HG02759 (cell line): ENCODE data around the gene MCCD1.

ENCODE experiments used
- ATAC-seq: cut with Tn5 transposase; IDR thresholded peaks from one replicate; pipeline ENCODE4 v1.9.1; 2021; ENCODE audit warnings: mild to moderate bottlenecking, moderate library complexity; ENCODE audit not compliant: unreplicated experiment

Gene MCCD1

GRCh38 chr6:31510007-31510406 is 18.8 kb upstream of the MCCD1 start:
- ATAC-seq: no peak

- ATAC-seq: no peak
These were observed 15.2 kb upstream of the MCCD1 start for GRCh38 chr6:31513456-31514165.

DNA sequence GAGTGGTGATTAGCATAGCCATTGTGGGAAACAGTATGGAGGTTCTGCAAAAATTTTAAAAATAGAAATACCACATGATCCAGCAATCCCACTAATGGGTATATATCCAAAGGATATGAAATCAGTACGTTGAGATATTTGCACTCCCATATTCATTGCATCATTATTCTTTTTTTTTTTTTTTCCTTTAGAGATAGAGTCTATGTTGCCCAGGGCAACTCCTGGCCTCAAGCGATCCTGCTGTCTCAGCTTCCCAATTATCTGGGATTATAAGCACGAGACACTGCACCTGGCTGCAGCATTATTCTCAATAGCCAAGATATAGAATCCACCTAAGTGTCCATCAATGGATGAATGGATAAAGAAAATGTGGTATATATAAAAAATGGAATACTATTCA is 6.9 kb upstream of the MCCD1 start:
- no peak for ATAC-seq

GRCh38 chr6:31525553-31525931 is 3.2 kb upstream of the MCCD1 start:
- ATAC-seq: no peak

- no peak for ATAC-seq
These were observed 2.7 kb upstream of the MCCD1 start for GRCh38 chr6:31525932-31526591.

GRCh38 chr6:31528307-31528777 is 420 bp upstream of the MCCD1 start:
- ATAC-seq: no peak

DNA sequence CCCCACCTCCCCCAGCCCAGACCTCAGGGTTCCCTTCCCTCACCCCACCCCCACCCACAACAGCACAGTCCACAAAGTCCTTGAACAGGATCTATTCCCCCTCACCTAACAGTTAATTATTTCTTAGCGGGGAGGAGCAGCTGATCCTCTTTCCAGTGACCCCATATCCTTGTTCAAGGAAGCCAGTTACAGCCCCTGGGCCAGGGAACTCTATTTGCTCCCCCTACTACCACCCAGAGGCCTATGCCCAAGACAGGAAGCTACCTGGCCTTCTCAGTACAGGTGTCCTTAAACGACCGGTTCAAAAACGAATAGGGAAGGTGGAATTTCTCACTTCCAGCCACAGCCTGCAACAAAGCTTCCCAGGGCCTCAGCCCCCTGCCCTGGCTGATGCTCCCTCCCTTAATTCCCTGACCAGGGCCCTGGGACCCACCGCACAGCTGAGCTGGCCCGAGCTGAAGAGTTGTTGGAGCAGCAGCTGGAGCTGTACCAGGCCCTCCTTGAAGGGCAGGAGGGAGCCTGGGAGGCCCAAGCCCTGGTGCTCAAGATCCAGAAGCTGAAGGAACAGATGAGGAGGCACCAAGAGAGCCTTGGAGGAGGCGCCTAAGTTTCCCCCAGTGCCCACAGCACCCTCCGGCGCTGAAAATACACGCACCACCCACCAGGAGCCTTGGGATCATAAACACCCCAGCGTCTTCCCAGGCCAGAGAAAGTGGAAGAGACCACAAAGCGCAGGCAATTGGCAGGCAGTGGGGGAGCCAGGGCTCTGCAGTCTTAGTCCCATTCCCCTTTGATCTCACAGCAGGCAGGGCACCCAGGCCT is 778 bp downstream of the MCCD1 start:
- ATAC-seq: no peak

DNA sequence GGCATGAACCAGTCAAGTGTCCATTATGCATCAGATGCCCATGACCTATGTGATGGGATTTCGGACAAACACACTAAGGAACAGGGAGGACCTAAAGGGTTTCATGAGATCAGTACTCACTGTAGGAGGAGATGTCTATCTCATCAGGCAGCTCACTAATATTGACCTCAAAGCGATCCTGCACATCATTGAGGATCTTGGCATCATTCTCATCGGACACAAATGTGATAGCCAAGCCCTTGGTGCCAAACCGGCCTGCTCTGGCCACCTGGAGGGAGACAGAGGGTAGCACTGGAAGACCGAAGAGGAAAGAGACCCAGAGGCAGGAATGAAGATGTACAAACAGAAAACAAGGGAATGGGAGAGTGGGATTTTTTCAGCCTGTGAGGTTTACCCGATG is 1.9 kb downstream of the MCCD1 start:
- no peak for ATAC-seq

- ATAC-seq: no peak
These were observed 2.4 kb downstream of the MCCD1 start for GRCh38 chr6:31531162-31531561.

DNA sequence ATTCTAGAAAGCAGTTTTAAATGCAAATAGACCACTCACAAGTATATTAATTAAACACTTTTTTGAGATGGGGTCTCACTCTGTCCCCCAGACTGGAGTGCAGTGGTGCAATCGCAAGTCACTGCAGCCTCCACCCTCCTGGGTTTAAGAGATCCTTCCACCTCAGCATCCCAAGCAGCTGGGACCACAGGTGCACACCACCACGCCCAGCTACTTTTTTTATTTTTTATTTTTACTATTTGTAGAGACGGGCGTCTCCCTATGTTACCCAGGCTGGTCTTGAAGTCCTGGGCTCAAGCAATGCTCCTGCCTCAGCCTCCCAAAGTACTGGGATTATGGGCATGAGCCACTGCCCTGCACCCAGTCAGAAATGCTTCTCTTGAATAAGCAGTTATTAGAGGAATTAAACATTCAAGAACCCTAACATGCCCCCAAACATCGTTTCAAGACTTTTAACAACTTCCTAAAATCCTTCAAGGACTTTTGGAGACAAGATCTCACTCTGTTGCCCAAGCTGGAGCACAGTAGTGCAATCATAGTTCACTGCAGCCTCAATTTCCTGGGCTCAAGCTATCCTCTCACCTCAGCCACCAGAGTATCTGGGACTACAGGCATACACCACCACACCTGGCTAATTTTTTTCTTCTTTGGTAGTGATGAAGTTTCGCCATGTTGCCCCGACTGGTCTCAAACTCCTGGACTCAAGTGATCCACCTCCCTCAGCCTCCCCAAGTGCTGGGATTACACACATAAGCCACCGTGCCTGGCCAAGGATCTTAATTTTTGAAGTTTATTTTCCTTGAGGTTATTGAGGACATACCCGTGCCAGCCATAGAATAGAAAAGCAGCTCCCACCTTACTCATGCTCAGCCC is 3.2 kb downstream of the MCCD1 start:
- no peak for ATAC-seq

DNA sequence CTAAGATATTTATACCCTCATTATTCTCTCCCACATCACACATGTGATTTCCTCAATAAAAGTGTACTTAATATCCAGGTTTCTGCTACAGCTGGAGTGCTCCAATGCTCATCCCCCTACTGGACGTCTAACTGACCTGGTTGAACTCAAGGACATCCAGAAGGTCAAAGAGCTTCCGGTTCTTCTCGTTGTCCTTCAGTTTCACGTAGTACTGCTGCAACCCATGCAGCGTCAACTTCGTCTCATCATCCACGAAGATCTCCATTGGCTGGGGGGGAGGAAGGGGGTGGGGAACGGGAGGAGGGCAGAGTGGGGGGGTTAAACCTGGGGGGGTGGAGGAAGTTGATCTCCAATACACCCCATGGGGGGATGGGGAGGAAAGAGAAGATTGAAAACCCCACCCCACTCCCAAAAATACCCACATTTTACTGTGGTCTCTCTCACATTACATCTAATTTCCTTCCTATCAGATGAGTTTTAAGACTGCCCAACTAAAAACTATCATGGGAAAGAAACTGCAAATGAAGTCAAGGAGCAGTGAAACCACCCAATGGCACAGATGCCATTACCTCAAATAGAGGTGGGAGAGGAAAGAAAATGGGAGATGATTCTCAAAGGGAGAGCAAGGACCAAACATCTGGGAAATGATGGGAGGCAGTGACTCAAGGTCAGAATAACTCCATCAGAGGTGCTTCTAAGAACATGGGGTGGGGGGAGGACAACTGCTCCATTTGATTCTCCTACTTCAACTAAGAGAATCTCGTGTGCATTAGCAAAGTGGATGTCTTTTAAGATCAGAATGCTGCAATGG is 4.1 kb downstream of the MCCD1 start:
- ATAC-seq: no peak

DNA sequence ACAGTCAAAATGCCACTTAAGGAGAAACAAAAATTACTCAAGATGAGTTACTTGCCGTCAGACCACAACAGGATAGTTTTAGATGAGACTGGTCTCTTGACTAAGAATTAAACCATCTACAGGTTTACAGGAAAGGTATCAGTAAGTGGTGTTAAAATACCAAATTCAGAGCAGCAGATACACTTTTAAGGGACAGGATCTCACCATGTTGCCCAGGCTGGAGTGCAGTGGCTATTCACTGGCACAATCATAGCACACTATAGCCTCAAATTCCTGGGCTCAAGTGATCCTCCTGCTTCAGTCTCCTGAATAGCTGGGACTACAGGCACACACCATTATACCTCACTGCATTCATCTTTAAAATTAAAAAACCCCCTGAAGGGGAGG is 4.7 kb downstream of the MCCD1 start:
- ATAC-seq: no peak

GRCh38 chr6:31534011-31534410 is 5.2 kb downstream of the MCCD1 start:
- no peak for ATAC-seq

DNA sequence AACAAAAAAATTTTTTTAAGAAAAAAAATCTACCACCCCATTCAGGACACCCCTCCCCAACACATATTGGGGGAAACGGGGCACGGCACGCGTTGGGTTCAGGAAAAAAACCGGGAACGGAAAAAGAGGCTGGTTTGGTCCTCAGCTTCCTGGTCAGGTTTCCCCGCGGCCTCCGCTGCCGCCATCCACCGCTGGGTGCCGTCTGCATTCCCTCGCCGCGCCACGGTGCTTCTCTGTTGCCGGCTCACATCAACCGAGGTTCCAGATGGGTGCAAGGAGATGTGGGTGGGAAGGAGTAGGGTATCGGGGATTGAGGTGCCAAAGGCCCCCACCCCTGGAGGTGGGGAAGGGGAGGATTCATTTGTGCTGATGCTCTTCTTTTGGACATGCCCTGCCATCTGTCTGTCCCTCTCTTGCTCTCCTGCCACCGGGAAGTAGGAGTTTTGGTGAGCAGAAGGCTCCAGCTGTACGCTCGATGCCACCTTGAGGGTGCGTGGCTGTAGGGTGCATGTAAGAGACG is 5.8 kb downstream of the MCCD1 start:
- ATAC-seq: no peak

GRCh38 chr6:31535538-31536324 is 7.0 kb downstream of the MCCD1 start:
- no peak for ATAC-seq

DNA sequence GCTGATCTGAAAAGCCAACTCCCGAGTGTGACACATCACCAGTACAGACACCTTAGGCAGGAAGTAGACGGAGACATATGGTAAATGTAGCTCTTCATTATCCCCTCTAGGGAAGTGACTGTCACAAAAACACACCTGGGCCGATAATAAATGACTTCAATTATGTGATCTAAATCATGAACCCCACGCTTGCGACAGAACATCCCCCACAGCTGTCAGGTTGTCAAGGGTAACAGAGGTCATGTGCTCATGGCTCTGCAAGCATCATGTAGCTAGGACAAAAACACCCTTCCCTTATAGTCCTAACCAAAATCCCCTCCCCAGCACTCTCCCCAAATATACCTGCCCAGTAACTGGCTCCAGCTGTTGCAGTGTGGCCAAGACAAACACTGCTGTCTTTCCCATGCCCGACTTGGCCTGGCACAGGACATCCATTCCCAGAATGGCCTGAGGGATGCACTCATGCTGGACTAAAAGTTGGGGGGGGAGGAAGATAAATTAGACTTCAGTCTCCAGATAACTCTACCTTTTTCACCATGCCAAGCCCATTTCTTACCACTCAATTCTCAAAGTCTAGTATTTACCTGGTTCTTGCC is 10.1 kb downstream of the MCCD1 start:
- ATAC-seq: no peak

- ATAC-seq: no peak
These were observed 11.9 kb downstream of the MCCD1 start for GRCh38 chr6:31540640-31541039.

DNA sequence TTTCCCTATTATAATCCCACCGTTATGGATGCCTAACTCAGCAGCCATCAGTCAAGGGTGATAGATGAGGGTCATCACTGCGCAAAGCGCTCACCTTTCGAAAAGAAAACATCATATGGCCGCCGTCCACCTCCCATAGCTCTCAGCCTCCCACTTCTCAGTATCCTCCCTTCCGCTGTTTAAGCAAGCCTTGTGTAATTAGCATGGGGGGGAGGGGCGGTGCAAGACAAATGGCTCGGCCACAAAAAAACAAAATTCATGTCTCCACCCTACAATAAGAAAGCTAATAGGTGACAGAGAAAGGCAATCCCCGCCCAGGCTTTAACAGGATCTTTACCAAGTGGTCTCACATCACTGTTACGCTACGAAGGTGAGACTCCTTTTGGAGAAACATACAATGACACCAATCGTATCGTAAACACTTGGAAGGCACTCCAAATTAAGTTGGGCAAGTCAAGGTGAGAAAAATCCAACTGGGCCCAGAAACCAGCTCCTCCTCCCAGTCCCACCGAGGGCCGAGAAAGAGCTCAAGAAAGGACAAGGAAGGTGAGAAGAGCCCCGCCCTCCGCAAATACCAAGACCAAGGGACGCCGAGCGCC is 12.4 kb downstream of the MCCD1 start:
- ATAC-seq: no peak
